NOMO-1 treated with dmso at 0.1 percent for 144 hours (cell line): ENCODE results near the gene SLCO2B1.

ENCODE experiments used
- DNase-seq: peaks from one replicate; lab custom pipeline; 2025; ENCODE audit not compliant: unreplicated experiment; lab: John Stamatoyannopoulos, UW

Gene SLCO2B1

DNA sequence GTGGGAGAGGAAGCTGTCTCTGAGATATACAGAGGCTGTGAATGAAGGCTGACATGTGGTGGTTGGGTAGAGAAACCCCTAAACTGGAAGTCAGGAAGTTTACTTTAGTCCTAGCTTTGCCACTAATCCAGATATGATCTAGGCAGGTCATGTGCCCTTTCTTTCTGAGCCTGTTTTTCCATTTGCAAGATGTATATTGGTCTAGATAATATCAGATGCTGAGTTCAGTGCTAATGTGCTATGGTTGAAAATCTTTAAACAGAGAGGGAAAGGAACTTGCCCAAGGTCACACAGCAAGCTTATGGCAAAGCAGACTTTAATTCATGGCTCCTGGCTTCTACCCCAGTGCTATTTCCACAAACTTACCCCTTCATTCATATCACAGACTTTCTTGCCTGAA, 63.9 kb downstream of the SLCO2B1 start:
- DNase-seq, result no peak

DNA sequence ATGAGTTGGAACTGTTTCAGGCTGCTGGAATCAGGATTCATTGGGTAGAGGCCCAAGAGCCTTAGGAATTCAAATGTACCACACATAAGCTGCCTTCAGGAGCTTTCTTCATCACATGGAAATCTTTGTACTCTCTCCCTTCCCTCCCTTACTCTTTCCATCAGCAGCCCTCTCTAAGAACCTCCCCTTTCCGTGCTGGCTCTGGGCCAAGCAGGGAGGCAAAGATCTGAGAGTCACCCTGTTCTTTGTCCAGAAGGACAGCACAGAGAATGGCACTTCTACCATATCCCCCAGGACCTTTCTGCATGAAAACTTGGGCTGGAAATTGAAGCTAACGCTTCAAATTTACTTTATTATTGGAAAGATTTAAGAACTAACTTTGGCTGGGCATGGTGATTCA, 69.0 kb downstream of the SLCO2B1 start:
- no peak for DNase-seq

DNA sequence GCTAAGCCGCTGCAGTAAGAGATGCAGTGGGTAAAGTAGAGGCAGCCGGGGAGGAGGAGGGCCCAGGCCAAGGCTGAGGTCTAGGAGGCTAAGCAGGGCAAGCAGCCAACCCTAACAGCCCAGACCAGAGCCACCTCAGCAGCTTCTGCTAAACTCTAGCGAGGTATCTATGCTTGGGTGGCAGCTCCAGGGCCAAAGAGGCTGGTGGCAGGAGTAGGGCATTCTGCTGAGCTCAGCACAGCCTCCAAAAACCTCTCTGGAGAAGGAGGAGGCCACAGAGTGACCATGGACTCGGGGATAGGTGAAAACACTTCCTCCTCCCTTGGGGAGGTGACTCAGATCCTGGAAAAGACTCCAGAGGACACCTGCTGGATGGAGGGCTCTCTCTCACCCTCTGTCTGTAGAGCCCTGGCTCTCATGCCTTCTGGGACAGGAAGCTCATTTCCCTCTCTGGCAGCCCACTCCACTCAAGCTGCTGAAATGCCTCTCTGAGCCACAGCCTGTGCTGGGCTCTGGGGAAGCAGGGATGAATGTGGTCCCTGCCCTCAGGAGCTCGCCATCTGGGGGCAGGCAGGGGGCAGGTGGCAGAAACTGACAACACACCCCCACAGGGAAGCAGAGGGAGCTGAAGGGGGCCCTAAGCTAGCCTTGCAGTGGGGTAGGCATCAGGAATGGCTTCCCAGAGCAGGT, 73.2 kb downstream of the SLCO2B1 start:
- DNase-seq, result no peak

DNA sequence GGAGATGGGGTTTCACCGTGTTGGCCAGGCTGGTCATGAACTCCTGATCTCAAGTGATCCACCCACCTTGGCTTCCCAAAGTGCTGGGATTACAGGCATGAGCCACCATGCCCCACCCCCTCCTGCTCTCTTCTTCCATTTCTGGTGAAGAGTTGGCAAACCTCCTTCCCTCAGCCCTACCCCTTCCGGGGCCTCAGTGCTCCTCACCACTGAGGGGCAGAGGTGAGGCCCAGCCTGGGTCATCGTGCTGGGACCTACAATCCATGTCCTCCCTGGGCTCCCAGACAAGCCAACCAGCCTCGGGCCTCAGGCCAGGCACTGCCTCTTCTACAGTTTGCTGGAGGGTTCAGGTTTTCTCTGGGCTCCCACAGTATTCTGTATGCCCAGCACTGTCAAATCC, 74.9 kb downstream of the SLCO2B1 start:
- DNase-seq, result no peak

DNA sequence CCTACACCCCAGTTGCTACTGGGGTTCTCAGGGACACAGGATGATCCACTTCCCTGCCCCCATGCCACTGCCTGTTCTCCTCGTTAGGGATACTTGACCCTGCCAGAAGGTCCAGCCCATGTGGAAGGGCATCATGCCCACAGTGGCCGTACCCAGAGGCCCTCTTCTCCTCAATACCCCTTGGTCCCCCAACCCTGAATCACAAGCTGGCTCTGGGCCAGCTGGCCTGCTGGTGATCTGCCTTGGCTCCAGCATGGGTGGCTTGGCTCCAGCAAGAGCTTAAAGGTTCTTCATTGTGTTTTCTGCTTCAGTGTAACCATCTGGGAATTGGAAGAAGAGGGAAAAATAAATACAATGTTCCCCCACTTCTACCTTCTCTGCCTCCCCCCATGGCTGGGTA, 78.6 kb downstream of the SLCO2B1 start:
- DNase-seq, result no peak

DNA sequence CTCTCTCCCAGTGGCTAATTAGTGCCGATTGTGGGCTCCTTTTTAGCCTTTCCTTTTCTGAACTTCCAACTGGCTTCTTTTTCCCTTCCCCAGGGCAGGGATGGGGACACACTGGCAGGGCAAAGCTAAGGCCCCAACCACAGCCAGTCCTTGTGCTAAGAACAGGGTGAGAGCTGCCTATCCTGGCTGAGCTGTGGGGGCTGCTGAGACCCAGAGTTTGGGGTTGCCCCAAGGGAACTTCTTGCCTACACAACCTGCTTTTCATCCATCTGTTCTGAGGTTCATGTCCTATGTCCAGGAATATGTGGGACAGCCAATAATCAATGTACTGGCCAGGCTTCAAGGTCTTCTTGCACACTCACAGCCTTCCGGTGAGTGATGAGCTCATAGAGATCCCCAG, 79.7 kb downstream of the SLCO2B1 start:
- DNase-seq, result no peak

DNA sequence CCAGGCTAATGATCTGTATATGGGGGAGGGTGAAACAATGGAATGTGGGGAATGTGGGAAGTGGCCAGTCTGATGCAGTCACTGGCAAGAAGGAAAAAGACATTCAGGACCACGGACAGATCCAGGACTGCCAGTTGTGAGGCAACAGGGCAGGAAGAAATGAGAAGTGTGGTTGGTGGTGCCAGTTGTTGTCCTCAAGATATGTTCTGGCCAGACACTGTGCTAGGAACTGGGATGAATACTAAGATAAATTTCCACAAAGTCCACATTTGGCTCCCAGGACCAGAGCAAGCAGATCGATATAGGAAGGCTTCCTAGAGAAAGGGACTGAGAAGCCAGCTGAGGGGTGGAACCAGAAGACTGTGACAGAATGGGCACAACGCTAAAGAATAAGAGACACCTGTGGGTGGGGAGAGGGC, 82.9 kb downstream of the SLCO2B1 start:
- peak; percentile 3 for DNase-seq

DNA sequence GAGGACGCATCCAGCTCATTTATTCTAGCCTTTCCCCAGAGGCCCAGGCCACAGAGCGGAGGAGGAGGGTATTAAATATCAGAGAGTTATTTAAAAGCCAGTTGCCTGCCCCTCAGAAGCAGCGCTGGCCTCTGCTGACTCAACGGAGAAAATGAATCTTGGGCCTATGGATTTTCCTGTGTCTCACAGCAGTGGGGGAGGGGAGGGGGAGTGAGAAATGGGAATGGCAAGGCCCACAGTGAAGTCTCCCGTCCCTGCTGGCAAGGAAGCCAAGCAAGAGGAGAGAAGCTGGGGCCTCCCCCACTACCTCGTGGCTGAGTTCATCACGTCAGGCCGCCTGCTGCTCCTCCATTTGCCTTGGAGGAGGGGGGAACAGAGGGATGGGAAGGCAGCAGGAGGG, 85.2 kb downstream of the SLCO2B1 start:
- DNase-seq, result no peak

DNA sequence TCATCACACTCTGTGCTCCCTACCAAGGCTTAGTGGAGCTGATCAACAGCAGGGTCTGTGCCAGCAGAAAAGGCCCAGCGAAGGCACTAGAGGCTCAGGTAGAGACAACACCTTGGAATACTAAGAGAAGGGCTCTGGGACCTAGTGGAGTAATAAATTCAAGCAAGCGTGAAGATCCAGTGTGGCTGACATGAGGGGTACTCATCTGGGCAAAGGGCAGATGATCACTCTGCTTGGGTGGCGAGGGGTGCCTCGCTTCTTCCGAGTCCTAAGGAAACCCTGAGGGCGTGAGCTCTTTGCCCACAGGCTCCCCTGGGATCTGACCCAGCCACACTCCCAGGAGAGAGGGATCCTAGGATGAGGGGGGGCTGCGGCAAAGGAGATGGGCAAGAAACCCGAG, 86.1 kb downstream of the SLCO2B1 start:
- DNase-seq, result no peak

DNA sequence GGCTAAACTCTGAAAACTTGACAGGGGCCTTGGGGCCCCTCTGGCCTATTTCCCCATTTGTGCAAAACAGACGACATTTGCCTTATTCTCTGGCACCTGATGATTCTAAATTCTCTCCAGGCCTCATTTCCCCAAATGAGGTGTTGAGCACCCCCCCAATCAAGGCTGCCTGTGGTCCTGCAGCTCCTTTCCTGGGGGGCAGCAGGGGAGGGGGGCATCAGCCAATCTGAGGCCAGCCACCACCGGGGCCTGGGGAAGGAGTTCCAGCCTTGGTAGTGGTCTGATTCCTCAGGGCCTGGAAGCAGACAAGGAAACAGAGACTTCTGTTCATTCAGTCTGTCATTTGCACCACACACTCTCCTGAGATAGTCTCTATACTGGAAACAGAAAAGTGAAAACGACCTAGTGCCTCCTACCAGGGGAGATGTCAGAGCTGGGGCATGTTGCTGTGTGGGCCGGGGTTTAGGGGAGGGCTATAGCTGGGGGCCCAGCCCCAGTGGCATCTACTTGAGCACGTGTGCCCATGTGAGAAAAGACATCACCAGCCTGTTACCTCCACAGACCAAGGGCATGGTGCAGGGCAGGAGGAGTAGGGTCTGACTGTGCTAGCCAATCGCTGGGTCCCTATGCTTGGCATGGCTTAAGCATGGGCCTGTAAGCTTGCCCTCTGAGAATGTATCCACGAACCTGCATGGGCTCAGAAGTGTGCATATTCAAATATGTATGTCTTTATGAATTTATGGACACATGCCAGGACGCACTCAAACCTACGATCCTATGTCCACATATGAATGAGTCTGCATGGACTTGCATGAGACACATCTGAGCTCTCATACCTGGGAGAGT, 87.9 kb downstream of the SLCO2B1 start:
- no peak for DNase-seq

DNA sequence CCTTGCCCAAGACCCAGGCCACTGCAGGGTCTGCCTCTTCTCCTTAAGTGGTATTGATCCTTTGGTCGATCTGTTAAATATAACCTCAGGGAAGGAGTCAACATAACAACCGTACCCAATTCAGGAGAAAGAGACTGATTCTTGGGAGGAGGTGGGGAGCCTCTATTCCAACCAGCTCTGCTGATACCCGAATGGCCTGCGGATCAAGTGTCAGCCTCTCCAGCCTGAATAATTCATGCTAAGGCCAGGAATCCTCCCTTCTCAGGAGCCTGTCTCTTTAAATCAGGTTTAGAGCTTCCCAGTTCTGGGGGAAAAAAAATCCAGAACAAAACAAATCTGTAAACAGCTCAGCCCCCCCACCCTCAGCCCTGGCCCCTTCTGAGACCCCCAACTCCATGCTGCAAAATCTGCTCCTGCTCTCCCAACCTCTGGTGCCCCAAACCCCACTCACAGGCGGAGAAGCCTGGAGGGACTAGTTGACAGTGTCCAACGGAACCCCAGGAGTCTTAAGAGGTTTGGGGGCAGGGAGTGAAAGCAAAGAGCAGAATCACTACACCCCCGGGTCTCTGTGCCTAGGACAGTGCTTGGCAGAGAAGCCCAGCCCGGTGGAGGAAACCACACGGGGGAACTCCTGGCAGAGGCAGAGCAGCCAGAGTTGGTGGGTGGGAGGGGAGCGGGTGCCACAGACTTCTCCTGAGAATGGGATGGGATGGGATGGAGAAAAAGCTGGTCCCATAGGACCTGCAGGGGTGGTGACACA, 88.8 kb downstream of the SLCO2B1 start:
- DNase-seq, result no peak

DNA sequence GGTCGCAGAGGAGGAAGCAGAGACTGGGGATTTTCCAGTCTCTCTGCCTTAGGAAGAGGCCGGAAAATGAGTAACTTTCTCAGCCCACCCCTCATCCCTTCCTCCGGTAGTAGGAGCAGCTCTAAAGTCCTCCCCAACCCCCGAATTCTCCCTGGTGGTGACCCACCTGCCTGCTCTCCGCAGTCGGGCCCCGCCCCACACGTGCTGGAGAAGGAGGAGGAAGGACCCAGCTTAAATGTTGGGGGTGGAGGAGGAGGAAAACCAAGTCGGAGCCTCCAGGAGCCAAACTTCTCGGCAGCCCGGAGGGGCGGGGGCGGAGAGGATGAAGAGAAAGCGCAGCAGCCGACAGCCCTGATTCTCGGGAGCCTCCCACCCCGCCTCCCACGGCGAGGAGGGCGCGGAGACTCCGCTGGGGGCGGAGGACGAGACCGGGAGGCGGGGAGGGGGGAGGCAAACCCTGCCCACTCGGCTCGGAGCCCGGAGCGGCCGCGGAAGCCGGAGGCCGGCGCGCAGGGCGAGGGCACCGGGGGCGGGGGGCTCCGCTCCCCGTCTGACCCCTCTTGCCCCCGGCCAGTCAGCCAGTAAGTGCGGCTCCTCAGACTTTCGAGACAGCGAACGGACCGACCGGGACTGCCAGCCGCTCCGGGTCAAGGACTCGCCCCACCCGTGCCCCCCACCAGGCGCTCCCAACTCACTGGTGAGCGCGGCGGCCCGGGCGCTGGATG, 89.6 kb downstream of the SLCO2B1 start, which contains the start of gene TPBGL:
TPBGL (plus strand) TSS at position 464 of the 725 bp plus-strand sequence. CDS start 276 bp downstream, outside the sequence.
- no peak for DNase-seq

DNA sequence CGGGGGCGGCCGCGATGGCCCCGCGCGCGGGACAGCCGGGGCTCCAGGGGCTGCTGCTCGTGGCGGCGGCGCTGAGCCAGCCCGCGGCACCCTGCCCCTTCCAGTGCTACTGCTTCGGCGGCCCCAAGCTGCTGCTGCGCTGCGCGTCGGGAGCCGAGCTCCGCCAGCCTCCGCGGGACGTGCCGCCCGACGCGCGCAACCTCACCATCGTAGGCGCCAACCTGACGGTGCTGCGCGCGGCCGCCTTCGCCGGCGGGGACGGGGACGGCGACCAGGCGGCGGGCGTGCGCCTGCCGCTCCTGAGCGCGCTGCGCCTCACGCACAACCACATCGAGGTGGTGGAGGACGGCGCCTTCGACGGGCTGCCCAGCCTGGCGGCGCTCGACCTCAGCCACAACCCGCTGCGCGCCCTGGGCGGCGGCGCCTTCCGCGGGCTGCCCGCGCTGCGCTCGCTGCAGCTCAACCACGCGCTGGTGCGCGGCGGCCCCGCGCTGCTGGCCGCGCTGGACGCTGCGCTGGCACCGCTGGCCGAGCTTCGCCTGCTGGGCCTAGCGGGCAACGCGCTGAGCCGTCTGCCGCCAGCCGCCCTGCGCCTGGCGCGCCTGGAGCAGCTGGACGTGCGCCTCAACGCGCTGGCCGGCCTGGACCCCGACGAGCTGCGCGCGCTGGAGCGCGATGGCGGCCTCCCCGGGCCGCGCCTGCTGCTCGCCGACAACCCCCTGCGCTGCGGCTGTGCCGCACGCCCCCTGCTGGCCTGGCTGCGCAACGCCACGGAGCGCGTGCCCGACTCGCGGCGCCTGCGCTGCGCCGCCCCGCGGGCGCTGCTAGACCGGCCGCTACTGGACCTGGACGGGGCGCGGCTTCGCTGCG, 90.4 kb downstream of the SLCO2B1 start:
- peak; percentile 52 for DNase-seq

DNA sequence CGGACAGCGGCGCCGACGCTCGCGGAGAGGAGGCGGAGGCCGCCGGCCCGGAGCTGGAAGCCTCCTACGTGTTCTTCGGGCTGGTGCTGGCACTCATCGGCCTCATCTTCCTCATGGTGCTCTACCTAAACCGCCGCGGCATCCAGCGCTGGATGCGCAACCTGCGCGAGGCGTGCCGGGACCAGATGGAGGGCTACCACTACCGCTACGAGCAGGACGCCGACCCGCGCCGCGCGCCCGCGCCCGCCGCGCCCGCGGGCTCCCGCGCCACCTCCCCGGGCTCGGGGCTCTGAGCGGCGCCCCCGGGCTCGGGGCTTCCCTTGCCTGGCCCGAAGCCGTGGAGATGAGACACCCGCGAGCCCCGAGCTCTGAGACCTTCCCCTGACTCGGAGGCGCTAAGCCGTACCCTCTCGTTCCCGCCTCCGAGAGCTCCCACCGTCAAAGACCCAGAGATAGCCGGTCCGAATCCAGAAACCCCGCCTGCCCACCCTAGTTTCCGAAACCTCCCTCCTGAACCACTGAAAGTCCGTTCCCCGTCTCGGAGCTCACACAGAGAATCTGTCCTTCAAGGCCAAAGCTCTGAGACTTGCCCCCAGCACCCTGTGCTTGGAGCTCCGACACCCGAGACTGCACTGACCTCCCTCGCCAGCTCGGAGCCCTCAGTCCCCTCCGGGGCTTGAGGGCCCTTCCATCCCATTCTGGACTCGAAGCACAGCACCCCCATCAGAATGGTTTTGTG, 91.2 kb downstream of the SLCO2B1 start:
- no peak for DNase-seq

DNA sequence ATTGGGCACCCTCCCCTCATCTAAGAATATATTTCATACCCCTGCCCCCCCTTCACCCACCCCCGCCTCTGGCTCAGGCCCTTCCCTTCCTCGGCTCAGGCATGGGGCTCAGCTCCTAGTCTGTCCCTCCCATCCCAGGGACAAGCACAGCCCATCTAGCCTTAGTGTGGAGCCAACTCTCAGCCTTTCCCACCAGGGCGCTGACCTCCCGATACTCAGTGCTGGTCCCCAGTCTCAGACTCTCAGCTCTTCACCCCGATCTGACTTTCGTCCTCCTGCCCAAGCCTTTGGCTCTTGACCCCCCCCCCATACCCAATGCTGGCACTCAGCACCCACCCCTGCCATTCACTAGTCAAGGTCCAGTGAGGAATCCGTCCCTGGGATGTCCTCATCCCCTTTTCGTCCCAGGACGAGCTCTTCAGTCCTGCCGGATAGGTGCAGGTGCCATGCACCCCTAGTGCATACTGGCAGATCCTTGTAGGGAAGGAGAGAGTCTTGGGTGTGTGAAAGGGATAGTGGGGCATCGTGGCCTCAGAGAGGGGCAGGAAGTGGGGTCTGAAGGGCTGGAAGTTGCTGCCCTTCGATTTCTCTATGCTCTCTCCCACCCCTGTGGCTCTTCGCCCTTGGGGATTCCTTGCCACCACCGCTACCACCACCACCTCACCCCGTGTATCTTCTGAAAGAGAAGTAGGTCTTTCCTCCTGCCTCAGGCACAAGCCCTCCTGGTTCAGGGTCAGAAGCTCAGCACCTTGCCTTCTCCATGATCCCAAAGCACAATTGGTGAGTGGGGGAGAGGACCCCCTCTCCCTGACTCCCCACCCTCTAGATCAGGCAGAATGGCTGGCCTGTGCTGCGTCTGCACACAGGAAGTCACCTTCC, 92.1 kb downstream of the SLCO2B1 start:
- DNase-seq, result no peak

DNA sequence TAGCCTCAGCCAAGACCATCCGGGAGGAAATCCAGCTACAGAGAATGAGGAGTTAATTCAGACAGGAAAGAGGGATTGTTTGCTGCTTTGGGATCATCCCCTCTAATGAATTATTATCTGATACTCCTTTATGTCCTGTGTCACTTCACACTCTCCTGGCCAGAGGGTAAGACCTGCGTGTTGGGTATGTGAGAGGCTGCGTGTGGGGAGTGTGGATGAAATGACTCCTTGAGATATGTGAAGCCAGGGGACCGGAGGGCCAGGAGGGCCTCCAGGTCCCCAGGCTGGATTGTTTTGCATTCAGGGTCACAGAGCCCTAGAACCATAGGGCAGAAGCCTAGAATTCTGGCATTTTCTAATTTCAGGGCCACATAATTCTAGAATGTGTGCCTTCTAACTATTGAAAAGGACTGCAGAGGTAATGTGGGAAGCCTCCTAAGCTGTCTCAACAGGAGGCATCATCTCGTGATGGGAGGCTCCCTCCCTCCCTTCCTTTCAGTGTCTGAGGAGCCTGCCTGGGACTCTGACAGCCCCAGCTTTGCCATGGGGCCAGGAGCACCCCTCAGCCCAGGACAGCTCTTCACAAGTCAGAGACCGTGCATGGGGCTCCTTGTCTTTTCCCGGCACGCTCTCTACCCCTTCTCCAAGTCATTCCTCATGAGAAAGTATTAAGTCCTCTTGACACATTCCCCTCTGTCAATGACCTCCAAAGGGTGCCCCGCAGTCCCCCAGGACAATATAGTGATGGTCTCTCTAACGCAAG, 93.3 kb downstream of the SLCO2B1 start:
- no peak for DNase-seq

DNA sequence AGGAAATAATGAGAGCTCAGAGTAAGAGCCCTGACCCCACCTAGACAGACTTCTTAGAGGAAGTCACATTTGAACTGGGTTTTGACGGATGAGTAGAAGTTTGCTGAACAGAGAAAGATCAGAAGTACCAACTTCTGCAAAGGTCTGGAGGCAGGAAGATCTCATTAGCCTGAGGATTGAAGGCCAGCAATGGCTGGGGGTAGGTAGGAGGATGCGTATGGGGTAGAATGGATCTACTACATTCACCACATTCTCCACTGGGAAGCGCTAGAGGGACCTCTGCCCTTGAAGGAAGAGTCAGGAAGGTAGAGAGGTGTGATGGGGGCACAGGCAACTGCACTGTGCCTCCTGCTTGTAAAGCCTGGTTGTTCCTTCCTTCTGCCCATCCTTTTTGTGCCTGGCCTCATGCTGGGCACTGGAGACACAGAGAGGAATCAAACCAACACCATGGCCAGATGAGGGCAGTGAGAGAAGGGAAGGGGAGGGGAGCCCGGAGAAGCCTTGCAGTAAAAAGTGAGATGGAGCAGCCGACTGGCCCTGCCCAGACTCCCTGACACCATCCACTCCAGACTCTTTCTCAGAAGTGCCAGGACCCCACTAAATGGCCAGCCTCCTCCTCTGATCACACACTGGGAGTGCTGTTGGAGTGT, 94.6 kb downstream of the SLCO2B1 start:
- DNase-seq, result no peak
